ENCODE measurements around the gene TIMM29.
"Not testable (repeated sequence)": the region's sequence is repeated elsewhere in the genome, so short reads cannot be mapped to it uniquely, and the experiment has no call there.

The TIMM29 gene

DNA sequence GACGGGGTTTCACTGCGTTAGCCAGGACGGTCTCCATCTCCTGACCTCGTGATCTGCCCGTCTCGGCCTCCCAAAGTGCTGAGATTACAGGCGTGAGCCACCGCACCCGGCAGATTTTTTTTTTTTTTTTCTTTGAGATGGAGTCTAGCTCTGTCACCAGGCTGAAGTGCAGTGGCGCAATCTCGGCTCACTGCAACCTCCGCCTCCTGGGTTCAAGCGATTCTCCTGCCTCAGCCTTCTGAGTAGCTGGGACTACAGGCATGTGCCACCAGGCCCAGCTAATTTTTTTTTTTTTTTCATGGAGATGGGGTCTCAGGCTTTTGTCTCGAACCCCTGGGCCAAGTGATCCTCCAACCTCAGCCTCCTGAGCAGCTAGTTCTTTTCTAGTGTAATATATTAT lies 13.0 kb downstream of the TIMM29 start:
- not testable (repeated sequence) for H3K9me3 ChIP-seq (ENCODE audit: control insufficient read depth, low read length); H3K4me1 ChIP-seq (ENCODE audit: control insufficient read depth, insufficient read depth, low read length); H3K4me3 ChIP-seq (ENCODE audit: insufficient read depth, low read depth, low read length); H3K36me3 ChIP-seq (ENCODE audit: control insufficient read depth, insufficient read depth, low read length); H3K27me3 ChIP-seq (ENCODE audit: control insufficient read depth, insufficient read depth, low read length, poor library complexity, severe bottlenecking); H3K27ac ChIP-seq (ENCODE audit: insufficient read depth, low read depth, low read length, poor library complexity, severe bottlenecking)
- WGBS, 2 experiments, result 88 to 92% methylated on average over 13 to 14 of the region's 14 CpGs

DNA sequence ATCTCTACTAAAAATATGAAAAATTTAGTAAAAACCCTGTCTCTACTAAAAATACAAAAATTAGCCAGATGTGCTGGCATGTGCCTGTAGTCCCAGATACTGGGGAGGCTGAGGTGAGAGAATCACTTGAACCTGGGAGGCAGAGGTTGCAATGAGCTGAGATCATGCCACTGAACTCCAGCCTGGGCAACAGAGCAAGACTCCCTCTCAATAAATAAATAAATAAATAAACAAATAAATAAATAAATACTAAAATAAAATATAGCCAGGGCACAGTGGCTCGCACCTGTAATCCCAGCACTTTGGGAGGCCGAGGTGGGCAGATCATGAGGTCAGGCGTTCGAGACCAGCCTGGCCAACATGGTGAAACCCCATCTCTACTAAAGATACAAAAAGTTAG lies 14.8 kb downstream of the TIMM29 start:
- not testable (repeated sequence) for H3K27me3 ChIP-seq (ENCODE audit: control insufficient read depth, insufficient read depth, low read length, poor library complexity, severe bottlenecking); H3K9me3 ChIP-seq (ENCODE audit: control insufficient read depth, low read length); H3K4me3 ChIP-seq (ENCODE audit: insufficient read depth, low read depth, low read length); H3K4me1 ChIP-seq (ENCODE audit: control insufficient read depth, insufficient read depth, low read length); H3K27ac ChIP-seq (ENCODE audit: insufficient read depth, low read depth, low read length, poor library complexity, severe bottlenecking); H3K36me3 ChIP-seq (ENCODE audit: control insufficient read depth, insufficient read depth, low read length)
- 93 to 94% methylated on average over 4 of the region's 4 CpGs for WGBS, 2 experiments

DNA sequence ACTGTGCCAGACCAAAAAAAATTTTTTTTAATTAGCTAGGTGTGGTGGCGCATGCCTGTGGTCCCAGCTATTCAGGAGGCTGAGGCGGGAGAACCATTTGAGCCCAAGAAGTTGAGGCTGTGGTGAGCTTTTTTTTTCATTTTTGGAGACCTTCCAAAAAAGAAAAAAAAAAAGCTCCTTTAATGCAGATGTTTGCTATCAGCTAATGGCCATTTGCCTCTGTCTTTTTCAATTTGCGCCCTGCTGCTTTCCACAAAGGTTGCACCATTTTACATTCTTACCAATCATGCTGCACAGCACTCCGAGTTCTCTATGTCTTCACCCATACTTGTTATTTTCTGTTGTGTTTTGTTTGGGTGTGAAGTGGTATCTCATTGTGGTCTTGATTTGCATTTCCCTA lies 16.7 kb downstream of the TIMM29 start:
- Histone ChIP-seq H3K27me3 (ENCODE audit: control insufficient read depth, insufficient read depth, low read length, poor library complexity, severe bottlenecking) (no peaks in the 10 kb centered on the region), H3K4me1 (ENCODE audit: control insufficient read depth, insufficient read depth, low read length) (no peaks in the 10 kb centered on the region), H3K27ac (ENCODE audit: insufficient read depth, low read depth, low read length, poor library complexity, severe bottlenecking) (no peak overlapping the region), H3K36me3 (ENCODE audit: control insufficient read depth, insufficient read depth, low read length) (no peaks in the 10 kb centered on the region), H3K4me3 (ENCODE audit: insufficient read depth, low read depth, low read length) (no peak overlapping the region), H3K9me3 (ENCODE audit: control insufficient read depth, low read length) (no peaks in the 10 kb centered on the region)
- WGBS, 2 experiments, result 94 to 96% methylated on average over 3 to 4 of the region's 4 CpGs

DNA sequence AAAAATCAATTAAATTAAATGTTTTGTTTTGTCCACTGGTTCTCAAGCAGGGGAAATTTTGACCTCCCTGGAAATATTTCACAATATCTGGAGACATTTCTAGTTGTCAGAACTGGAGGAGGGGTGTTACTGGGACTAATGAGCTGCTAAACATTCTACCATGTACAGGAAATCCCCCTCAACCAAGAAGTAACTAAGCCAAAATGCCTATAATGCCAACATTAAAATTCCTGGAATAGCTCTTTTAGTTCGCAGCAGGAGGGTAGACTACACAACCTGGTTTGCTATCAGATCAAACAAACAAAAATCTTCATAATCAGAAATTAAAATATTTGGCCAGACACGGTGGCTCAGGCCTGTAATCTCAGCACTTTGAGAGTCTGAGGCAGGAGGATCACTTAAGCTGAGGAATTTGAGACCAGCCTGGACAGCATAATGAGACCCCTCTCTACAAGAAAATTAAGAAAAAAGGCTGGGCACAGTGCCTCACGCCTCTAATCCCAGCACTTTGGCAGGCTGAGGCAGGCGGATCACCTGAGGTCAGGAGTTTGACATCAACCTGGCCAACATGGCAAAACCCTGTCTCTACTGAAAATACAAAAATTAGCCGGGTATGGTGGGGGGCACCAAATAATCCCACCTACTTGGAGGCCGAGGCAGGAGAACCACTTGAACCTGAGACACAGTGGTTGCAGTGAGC lies 18.5 kb downstream of the TIMM29 start:
- H3K36me3 ChIP-seq (ENCODE audit: control insufficient read depth, insufficient read depth, low read length), result no peaks in the 10 kb centered on the region
- 90 to 92% methylated on average over 6 of the region's 6 CpGs for WGBS, 2 experiments
- no peak overlapping the region for H3K4me3 ChIP-seq (ENCODE audit: insufficient read depth, low read depth, low read length)
- no peaks in the 10 kb centered on the region for H3K4me1 ChIP-seq (ENCODE audit: control insufficient read depth, insufficient read depth, low read length)
- no peaks in the 10 kb centered on the region for H3K27me3 ChIP-seq (ENCODE audit: control insufficient read depth, insufficient read depth, low read length, poor library complexity, severe bottlenecking)
- H3K9me3 ChIP-seq (ENCODE audit: control insufficient read depth, low read length), result no peaks in the 10 kb centered on the region
- H3K27ac ChIP-seq (ENCODE audit: insufficient read depth, low read depth, low read length, poor library complexity, severe bottlenecking), result no peak overlapping the region

DNA sequence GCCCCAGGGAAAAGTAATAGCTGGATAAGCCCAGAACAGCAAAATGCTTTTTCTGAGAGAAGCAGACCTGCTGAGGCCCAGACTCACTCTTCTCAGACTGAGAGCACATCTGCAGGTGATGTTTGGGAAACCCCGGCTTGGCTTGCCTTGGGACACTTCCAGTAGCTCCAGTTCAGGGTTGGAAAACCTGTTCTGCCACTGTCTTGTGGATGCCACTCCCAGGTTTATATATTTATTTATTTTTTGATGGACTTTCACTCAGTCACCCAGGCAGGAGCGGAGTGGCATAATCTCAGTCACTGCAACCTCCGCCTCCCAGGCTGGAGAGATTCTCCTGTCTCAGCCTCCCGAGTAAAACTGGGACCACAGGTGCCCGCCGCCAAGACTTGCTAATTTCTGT lies 24.2 kb downstream of the TIMM29 start:
- H3K4me3 ChIP-seq (ENCODE audit: insufficient read depth, low read depth, low read length), result no peak overlapping the region
- 93% methylated on average over 6 of the region's 6 CpGs for WGBS, 2 experiments
- no peaks in the 10 kb centered on the region for H3K9me3 ChIP-seq (ENCODE audit: control insufficient read depth, low read length)
- no peaks in the 10 kb centered on the region for H3K27me3 ChIP-seq (ENCODE audit: control insufficient read depth, insufficient read depth, low read length, poor library complexity, severe bottlenecking)
- H3K4me1 ChIP-seq (ENCODE audit: control insufficient read depth, insufficient read depth, low read length), result no peaks in the 10 kb centered on the region
- H3K27ac ChIP-seq (ENCODE audit: insufficient read depth, low read depth, low read length, poor library complexity, severe bottlenecking), result no peak overlapping the region
- no peaks in the 10 kb centered on the region for H3K36me3 ChIP-seq (ENCODE audit: control insufficient read depth, insufficient read depth, low read length)

DNA sequence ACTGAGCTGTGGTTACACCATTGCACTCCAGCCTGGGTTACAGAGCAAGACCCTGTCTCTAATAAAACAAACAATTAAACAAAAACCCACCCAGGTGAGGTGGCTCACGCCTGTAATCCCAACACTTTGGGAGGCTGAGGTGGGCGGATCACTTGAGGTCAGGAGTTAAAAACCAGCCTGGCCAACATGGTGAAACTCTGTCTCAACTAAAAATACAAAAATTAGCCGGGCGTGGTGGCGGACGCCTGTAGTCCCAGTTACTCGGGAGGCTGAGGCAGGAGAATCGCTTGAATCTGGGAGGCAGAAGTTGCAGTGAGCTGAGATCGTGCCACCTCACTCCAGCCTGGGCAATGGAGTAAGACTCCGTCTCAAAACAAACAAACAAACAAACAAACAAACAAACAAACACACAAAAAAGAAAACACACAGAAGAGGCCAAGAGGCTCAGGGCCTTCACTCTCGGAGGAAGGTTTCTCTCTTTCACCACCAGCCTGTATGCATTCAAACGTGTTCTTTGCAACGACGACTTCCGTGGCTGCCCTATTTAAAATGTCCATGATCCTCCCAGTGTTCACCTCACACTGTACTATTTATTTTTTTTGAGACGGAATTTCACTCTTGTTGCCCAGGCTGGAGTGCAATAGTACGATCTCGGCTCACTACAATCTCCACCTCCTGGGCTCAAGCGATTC lies 30.8 kb downstream of the TIMM29 start:
- not testable (repeated sequence) for H3K9me3 ChIP-seq (ENCODE audit: control insufficient read depth, low read length); H3K27me3 ChIP-seq (ENCODE audit: control insufficient read depth, insufficient read depth, low read length, poor library complexity, severe bottlenecking); H3K36me3 ChIP-seq (ENCODE audit: control insufficient read depth, insufficient read depth, low read length); H3K4me1 ChIP-seq (ENCODE audit: control insufficient read depth, insufficient read depth, low read length); H3K27ac ChIP-seq (ENCODE audit: insufficient read depth, low read depth, low read length, poor library complexity, severe bottlenecking)
- peak overlapping the region; percentile 90 for H3K4me3 ChIP-seq (ENCODE audit: insufficient read depth, low read depth, low read length)
- 93 to 94% methylated on average over 19 of the region's 19 CpGs for WGBS, 2 experiments

DNA sequence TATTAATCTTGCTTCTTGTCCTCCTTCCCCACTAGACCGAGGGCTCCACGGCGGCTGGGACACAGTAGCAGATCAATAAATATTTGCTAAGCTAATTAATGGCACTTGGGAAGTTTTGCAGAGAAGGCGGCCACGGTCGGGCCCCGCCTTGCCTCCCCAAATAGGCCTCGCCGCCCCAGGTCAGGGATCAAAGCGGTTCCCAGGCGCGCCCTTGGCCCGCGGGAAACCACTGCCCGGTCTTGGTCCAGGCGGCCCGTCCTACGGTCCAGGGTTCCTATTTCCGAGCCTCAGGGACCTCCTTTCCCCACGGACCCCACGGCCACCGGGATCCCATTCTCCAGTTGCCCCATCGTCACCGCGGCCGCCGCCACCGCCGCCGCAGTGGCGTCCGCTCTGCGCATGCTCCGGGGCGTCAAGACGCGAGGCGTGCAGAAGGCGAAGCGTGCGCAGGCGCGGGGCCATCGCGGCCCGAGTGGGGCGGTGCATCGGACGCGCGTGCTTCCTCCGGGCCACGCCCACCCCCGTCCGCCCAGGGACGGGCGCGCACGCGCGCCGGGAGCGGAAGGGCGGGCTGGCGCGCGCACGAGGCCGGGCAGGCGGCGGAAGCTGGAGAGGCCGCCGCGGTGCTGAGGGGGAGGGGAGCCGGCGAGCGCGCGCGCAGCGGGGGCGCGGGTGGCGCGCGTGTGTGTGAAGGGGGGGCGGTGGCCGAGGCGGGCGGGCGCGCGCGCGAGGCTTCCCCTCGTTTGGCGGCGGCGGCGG lies 31.9 kb downstream of the TIMM29 start, which contains the start of gene SMARCA4:
TSS of gene SMARCA4 (plus strand) at position 717 of the 759 bp plus-strand sequence. CDS start 23,122 bp downstream, outside the sequence.
- WGBS, 2 experiments, result 2% methylated on average over 100 of the region's 100 CpGs
- Histone ChIP-seq H3K9me3 (ENCODE audit: control insufficient read depth, low read length) (no peaks in the 10 kb centered on the region), H3K4me3 (ENCODE audit: insufficient read depth, low read depth, low read length) (peak within 1 kb of the TSS; percentile 90), H3K27me3 (ENCODE audit: control insufficient read depth, insufficient read depth, low read length, poor library complexity, severe bottlenecking) (no peaks in the 10 kb centered on the region), H3K27ac (ENCODE audit: insufficient read depth, low read depth, low read length, poor library complexity, severe bottlenecking) (peak within 1 kb of the TSS; percentile 97), H3K4me1 (ENCODE audit: control insufficient read depth, insufficient read depth, low read length) (peaks cover 6% of the 10 kb centered on the region), H3K36me3 (ENCODE audit: control insufficient read depth, insufficient read depth, low read length) (no peaks in the 10 kb centered on the region)

DNA sequence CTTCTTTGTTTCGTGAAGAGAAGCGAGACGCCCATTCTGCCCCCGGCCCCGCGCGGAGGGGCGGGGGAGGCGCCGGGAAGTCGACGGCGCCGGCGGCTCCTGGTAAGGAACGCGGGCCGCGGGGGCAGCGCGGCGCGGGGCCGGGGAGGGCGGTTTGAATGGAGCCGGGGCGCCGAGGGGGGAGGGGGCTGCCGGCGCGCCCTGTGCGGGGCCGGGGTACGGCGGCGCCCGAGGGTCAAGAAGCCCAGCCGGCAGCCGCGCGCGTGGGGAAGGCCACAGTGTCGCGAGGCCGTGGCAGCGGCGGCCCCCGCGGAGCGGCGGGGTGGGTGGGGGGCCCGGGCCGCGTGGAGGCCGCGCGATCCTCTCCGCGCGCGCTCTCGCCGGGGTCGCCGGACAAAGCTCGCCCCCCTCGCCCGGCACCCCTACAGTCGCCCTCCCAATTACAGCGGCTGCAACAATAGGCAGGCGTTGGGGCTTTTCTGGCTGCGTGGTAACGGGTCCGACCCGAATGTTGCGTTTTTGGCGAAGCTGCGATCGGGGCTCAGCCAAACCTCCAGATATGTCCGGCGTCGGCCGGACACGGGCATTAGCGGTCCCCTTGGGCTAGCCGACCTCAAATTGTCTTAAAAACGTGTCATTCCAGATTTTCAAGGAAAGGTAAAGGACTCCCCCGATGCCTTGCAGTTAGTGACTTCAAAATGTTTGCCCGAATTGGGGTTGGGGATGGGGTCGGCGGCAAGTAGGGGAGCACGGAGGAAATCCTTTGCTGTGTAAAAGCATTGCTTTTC lies 32.7 kb downstream of the TIMM29 start:
- no peaks in the 10 kb centered on the region for H3K27me3 ChIP-seq (ENCODE audit: control insufficient read depth, insufficient read depth, low read length, poor library complexity, severe bottlenecking)
- no peaks in the 10 kb centered on the region for H3K36me3 ChIP-seq (ENCODE audit: control insufficient read depth, insufficient read depth, low read length)
- H3K27ac ChIP-seq (ENCODE audit: insufficient read depth, low read depth, low read length, poor library complexity, severe bottlenecking), result peak overlapping the region; percentile 97
- H3K4me1 ChIP-seq (ENCODE audit: control insufficient read depth, insufficient read depth, low read length), result peaks cover 6% of the 10 kb centered on the region
- WGBS, 2 experiments, result 0 to 1% methylated on average over 92 of the region's 92 CpGs
- no peaks in the 10 kb centered on the region for H3K9me3 ChIP-seq (ENCODE audit: control insufficient read depth, low read length)
- peak overlapping the region; percentile 90 for H3K4me3 ChIP-seq (ENCODE audit: insufficient read depth, low read depth, low read length)

DNA sequence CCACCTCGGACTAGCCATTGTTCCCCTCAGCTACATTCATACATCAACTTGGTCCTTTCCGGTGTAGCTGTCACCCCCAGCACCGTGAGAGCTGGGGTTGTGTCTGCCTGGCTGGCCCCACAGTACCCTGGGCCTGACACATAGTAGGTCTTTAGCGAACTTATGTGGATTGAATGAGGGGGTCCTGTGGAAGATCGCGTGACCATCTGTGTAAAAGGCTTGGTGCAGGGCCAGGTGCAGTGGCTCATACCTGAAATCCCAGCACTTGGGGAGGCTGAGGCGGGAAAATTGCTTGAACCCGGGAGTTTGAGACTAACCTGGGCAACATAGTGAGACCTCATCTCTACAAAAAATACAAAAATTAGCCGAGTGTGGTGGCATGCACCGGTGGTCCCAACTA lies 34.3 kb downstream of the TIMM29 start:
- peaks cover 6% of the 10 kb centered on the region for H3K4me1 ChIP-seq (ENCODE audit: control insufficient read depth, insufficient read depth, low read length)
- H3K9me3 ChIP-seq (ENCODE audit: control insufficient read depth, low read length), result no peaks in the 10 kb centered on the region
- H3K27ac ChIP-seq (ENCODE audit: insufficient read depth, low read depth, low read length, poor library complexity, severe bottlenecking), result no peak overlapping the region
- no peaks in the 10 kb centered on the region for H3K27me3 ChIP-seq (ENCODE audit: control insufficient read depth, insufficient read depth, low read length, poor library complexity, severe bottlenecking)
- 90 to 92% methylated on average over 10 of the region's 10 CpGs for WGBS, 2 experiments
- H3K4me3 ChIP-seq (ENCODE audit: insufficient read depth, low read depth, low read length), result peak overlapping the region; percentile 13
- H3K36me3 ChIP-seq (ENCODE audit: control insufficient read depth, insufficient read depth, low read length), result no peaks in the 10 kb centered on the region
